HEK293 (cell line): ENCODE data around the gene NKAPL.

ENCODE experiments used
- CTCF ChIP-seq: fragments of 450-650 bp; formaldehyde crosslinking; IDR thresholded peaks from 2 replicates; pipeline ENCODE4 v1.5.1; 2016; ENCODE audit warnings: missing biosample characterization, missing genetic modification characterization
- SCRT1 ChIP-seq: fragments of 450-650 bp; formaldehyde crosslinking; IDR thresholded peaks from 2 replicates; pipeline ENCODE4 v1.5.1; 2016; ENCODE audit warnings: missing biosample characterization, missing genetic modification characterization, borderline replicate concordance
- SCRT2 ChIP-seq: fragments of 450-650 bp; formaldehyde crosslinking; IDR thresholded peaks from 2 replicates; pipeline ENCODE4 v1.5.1; 2016; ENCODE audit warnings: missing biosample characterization, missing genetic modification characterization
- ZBTB1 ChIP-seq: fragments of 450-650 bp; formaldehyde crosslinking; IDR thresholded peaks from 2 replicates; pipeline ENCODE4 v1.5.1; 2016; ENCODE audit warnings: missing biosample characterization, missing genetic modification characterization
- ZBTB7A ChIP-seq: fragments of 450-650 bp; formaldehyde crosslinking; IDR thresholded peaks from 2 replicates; pipeline ENCODE4 v1.5.1; 2016; ENCODE audit warnings: low read depth, missing biosample characterization, missing genetic modification characterization
- ZFP3 ChIP-seq: fragments of 450-650 bp; formaldehyde crosslinking; IDR thresholded peaks from 2 replicates; pipeline ENCODE4 v1.5.1; 2016; ENCODE audit warnings: low read depth, missing biosample characterization, missing genetic modification characterization
- ZNF133 ChIP-seq: fragments of 450-650 bp; formaldehyde crosslinking; IDR thresholded peaks from 2 replicates; pipeline ENCODE4 v1.5.1; 2016; ENCODE audit warnings: missing biosample characterization, missing genetic modification characterization
- ZNF146 ChIP-seq: fragments of 450-650 bp; formaldehyde crosslinking; IDR thresholded peaks from 2 replicates; pipeline ENCODE4 v1.5.1; 2016; ENCODE audit warnings: missing biosample characterization, missing genetic modification characterization
- ZNF350 ChIP-seq: fragments of 450-650 bp; formaldehyde crosslinking; IDR thresholded peaks from 2 replicates; pipeline ENCODE4 v1.5.0; 2017; ENCODE audit warnings: missing biosample characterization, mild to moderate bottlenecking, missing genetic modification characterization
- ZNF37A ChIP-seq: fragments of 450-650 bp; IDR thresholded peaks from 2 replicates; pipeline ENCODE4 v1.5.1; 2018; ENCODE audit warnings: missing biosample characterization, missing genetic modification characterization
- ZNF433 ChIP-seq: fragments of 450-650 bp; formaldehyde crosslinking; IDR thresholded peaks from 2 replicates; pipeline ENCODE4 v1.5.1; 2016; ENCODE audit warnings: missing biosample characterization, missing genetic modification characterization, low read depth
- ZNF785 ChIP-seq: fragments of 450-650 bp; formaldehyde crosslinking; IDR thresholded peaks from 2 replicates; pipeline ENCODE4 v1.5.1; 2016; ENCODE audit warnings: missing biosample characterization, missing genetic modification characterization
- ZNF837 ChIP-seq: fragments of 450-650 bp; formaldehyde crosslinking; IDR thresholded peaks from 2 replicates; pipeline ENCODE4 v1.5.1; 2016; ENCODE audit warnings: missing biosample characterization, missing genetic modification characterization

- TF ChIP-seq CTCF (tag by site-specific recombination) (no peak), ZNF146 (tag by site-specific recombination) (no peak), ZBTB1 (tag by site-specific recombination) (no peak), ZBTB7A (no peak), SCRT1 (tag by site-specific recombination) (no peak), ZNF350 (no peak), SCRT2 (tag by site-specific recombination) (no peak), ZNF785 (tag by site-specific recombination) (no peak), ZNF37A (tag by site-specific recombination) (no peak), ZNF133 (no peak), ZFP3 (tag by site-specific recombination) (no peak), ZNF837 (no peak), ZNF433 (tag by site-specific recombination) (no peak)
Observed at GRCh38 chr6:28209753-28210535, 49.2 kb upstream of the NKAPL start.
